ENCODE results near the gene ZC3H18.
"Not testable (repeated sequence)": the region's sequence is repeated elsewhere in the genome, so short reads cannot be mapped to it uniquely, and the experiment has no call there.

GRCh38 chr16:88609426-88609825 is 39.2 kb downstream of the ZC3H18 start:
- TF ChIP-seq POLR2AphosphoS5 (IDR thresholded peaks at IDR 0.05; ENCODE audit: low read depth); CTCF (conservative IDR thresholded peaks at IDR 0.05; ENCODE audit: low read depth in 2 of 2); JUNB (IDR thresholded peaks at IDR 0.05; ENCODE audit: unreplicated experiment); EZH2 (IDR thresholded peaks at IDR 0.05; ENCODE audit: low read depth, unreplicated experiment); STAT1 (IDR thresholded peaks at IDR 0.05; ENCODE audit: unreplicated experiment); NANOG (IDR thresholded peaks at IDR 0.05; ENCODE audit: borderline replicate concordance); CREB1 (CRISPR knock-in tag; IDR thresholded peaks at IDR 0.05; ENCODE audit: low read depth); ZNF331 (CRISPR knock-in tag; IDR thresholded peaks at IDR 0.05; ENCODE audit: low read depth); EZH2phosphoT487 (IDR thresholded peaks at IDR 0.05; ENCODE audit: unreplicated experiment); ZNF114 (CRISPR knock-in tag; IDR thresholded peaks at IDR 0.05): not testable (repeated sequence)
- TF ChIP-seq, protein P1, sequence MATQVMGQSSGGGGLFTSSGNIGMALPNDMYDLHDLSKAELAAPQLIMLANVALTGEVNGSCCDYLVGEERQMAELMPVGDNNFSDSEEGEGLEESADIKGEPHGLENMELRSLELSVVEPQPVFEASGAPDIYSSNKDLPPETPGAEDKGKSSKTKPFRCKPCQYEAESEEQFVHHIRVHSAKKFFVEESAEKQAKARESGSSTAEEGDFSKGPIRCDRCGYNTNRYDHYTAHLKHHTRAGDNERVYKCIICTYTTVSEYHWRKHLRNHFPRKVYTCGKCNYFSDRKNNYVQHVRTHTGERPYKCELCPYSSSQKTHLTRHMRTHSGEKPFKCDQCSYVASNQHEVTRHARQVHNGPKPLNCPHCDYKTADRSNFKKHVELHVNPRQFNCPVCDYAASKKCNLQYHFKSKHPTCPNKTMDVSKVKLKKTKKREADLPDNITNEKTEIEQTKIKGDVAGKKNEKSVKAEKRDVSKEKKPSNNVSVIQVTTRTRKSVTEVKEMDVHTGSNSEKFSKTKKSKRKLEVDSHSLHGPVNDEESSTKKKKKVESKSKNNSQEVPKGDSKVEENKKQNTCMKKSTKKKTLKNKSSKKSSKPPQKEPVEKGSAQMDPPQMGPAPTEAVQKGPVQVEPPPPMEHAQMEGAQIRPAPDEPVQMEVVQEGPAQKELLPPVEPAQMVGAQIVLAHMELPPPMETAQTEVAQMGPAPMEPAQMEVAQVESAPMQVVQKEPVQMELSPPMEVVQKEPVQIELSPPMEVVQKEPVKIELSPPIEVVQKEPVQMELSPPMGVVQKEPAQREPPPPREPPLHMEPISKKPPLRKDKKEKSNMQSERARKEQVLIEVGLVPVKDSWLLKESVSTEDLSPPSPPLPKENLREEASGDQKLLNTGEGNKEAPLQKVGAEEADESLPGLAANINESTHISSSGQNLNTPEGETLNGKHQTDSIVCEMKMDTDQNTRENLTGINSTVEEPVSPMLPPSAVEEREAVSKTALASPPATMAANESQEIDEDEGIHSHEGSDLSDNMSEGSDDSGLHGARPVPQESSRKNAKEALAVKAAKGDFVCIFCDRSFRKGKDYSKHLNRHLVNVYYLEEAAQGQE (IDR thresholded peaks at IDR 0.05; ENCODE audit: unreplicated experiment), result not testable (repeated sequence)
- TF ChIP-seq, protein P2, sequence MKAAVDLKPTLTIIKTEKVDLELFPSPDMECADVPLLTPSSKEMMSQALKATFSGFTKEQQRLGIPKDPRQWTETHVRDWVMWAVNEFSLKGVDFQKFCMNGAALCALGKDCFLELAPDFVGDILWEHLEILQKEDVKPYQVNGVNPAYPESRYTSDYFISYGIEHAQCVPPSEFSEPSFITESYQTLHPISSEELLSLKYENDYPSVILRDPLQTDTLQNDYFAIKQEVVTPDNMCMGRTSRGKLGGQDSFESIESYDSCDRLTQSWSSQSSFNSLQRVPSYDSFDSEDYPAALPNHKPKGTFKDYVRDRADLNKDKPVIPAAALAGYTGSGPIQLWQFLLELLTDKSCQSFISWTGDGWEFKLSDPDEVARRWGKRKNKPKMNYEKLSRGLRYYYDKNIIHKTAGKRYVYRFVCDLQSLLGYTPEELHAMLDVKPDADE (IDR thresholded peaks at IDR 0.05), result not testable (repeated sequence)
